Neural cell (in vitro differentiated cells): Measurements from ENCODE around the gene UBAC2.

ENCODE experiments used
- CTCF ChIP-seq: fragments of 450-650 bp; IDR thresholded peaks from 2 replicates; pipeline ENCODE4 v1.5.1; 2014; ENCODE audit warnings: antibody characterized with exemption, mild to moderate bottlenecking, moderate library complexity; ENCODE audit not compliant: poor library complexity, severe bottlenecking
- EP300 ChIP-seq: fragments of 450-650 bp; conservative IDR thresholded peaks from 2 replicates; pipeline ENCODE4 v1.6.1; 2014; ENCODE audit warnings: antibody characterized with exemption, mild to moderate bottlenecking, moderate library complexity; ENCODE audit not compliant: poor library complexity, severe bottlenecking
- EZH2 ChIP-seq: fragments of 200-600, 300-800 bp; shearing (Covaris generic), sonication (generic); IDR thresholded peaks from 2 replicates; pipeline ENCODE4 v1.6.1; 2014; ENCODE audit warnings: antibody characterized with exemption, low read length, borderline replicate concordance, mild to moderate bottlenecking; ENCODE audit not compliant: insufficient read depth, poor library complexity, severe bottlenecking
- REST ChIP-seq: IDR thresholded peaks from 2 replicates; pipeline ENCODE4 v1.6.1; 2012; ENCODE audit warnings: borderline replicate concordance

GRCh38 chr13:99297331-99297730 is 96.7 kb downstream of the UBAC2 start:
- TF ChIP-seq EP300, result no peak
- TF ChIP-seq CTCF, result no peak
- TF ChIP-seq EZH2, result no peak
- no peak for TF ChIP-seq REST
